HEK293T (cell line): Measurements from ENCODE around the gene RCSD1.

ENCODE experiments used
- ARNT ChIP-seq: fragments of 450-650 bp; IDR thresholded peaks from 2 replicates; pipeline ENCODE4 v1.6.1; 2017; ENCODE audit warnings: mild to moderate bottlenecking
- BHLHE40 ChIP-seq: fragments of 450-650 bp; IDR thresholded peaks from 2 replicates; pipeline ENCODE4 v1.6.1; 2016; ENCODE audit warnings: mild to moderate bottlenecking, moderate library complexity, borderline replicate concordance
- CTBP1 ChIP-seq: fragments of 450-650 bp; IDR thresholded peaks from 2 replicates; pipeline ENCODE4 v1.6.1; 2016; ENCODE audit warnings: borderline replicate concordance
- ELF4 ChIP-seq: fragments of 450-650 bp; IDR thresholded peaks from 2 replicates; pipeline ENCODE4 v1.6.1; 2017; ENCODE audit warnings: antibody characterized with exemption
- FOXA1 ChIP-seq: fragments of 450-650 bp; IDR thresholded peaks from 2 replicates; pipeline ENCODE4 v1.6.1; 2016; ENCODE audit warnings: mild to moderate bottlenecking
- SP1 ChIP-seq: fragments of 450-650 bp; IDR thresholded peaks from 2 replicates; pipeline ENCODE4 v1.6.1; 2017
- SUZ12 ChIP-seq: fragments of 450-650 bp; IDR thresholded peaks from 2 replicates; pipeline ENCODE4 v1.6.1; 2016; ENCODE audit warnings: mild to moderate bottlenecking
- TARDBP ChIP-seq: fragments of 450-650 bp; IDR thresholded peaks from 2 replicates; pipeline ENCODE4 v1.6.1; 2016

DNA sequence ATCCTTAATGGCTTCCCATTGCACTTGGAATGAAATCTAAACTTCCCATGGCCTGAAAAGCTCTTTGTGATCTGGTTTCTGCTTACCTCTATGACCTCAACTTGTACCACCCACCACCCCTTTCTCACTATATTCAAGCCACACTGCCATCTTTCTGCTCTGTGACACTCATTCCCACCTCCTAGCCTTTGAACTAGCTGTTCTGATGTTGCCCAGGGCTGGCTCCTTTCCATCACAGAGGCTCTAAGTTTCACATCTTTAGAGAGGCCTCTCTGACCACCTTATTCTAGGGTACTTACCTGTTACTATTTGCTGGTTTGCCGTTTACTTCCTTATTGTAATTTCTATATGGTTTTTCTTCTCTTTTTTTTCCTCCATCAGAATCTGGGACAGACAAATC lies 96.0 kb downstream of the RCSD1 start:
- TF ChIP-seq SP1 (no peak), TARDBP (no peak), CTBP1 (no peak), SUZ12 (no peak), ELF4 (no peak), ARNT (no peak), BHLHE40 (no peak), FOXA1 (no peak)
